Suprapubic skin (tissue), 3 donors: ENCODE results near the gene MAST4.

Experiments
- CTCF ChIP-seq, 2 donors: fragments of 200-600 bp in 1 of 2; fragments of 450-650 bp in 1 of 2; sonication (generic) in 1 of 2; IDR thresholded peaks; one replicate each; pipeline ENCODE4 v1.5.1; 2016 to 2019; ENCODE audit warnings: antibody characterized with exemption in 2 of 2, mild to moderate bottlenecking in 1 of 2, moderate library complexity in 1 of 2
- EP300 ChIP-seq: sonication (generic); formaldehyde crosslinking; IDR thresholded peaks from one replicate; pipeline ENCODE4 v1.6.1; 2017; ENCODE audit warnings: antibody characterized with exemption
- POLR2A ChIP-seq, 2 donors: fragments of 450-650 bp; IDR thresholded peaks; one replicate each; pipeline ENCODE4 v1.6.1; 2017; ENCODE audit warnings: antibody characterized with exemption in 2 of 2, mild to moderate bottlenecking in 2 of 2, moderate library complexity in 2 of 2

DNA sequence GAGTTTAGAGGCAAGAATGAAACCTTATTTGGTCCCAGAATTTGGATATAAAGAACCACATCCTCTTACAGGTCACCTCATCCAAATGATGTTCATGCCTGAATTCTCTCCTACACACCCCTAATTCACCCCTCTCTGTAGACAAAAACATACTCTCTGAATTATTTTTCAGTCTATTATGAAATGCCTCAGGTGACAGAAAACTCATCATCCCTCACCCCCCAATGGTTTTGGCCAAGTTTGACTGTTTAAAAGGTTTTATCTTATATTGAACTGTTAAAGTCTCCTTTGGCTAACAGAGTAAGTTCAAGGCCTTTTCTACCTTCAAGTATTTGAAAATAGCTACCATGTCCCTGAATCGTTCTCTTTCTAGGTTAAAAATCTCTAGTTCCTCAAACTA lies 602.7 kb downstream of the MAST4 start:
- TF ChIP-seq CTCF (IDR thresholded peaks at IDR 0.05) (no peak), POLR2A (IDR thresholded peaks at IDR 0.05) (no peak), EP300 (no peak)
